Thyroid gland (tissue), 4 donors: ENCODE measurements around the gene DNTTIP2. TPM values are rescaled to one million over a fixed set of nuclear protein-coding genes. Genes with fewer than 3 reads are reported as not detected.
"Not testable (repeated sequence)": the region's sequence is repeated elsewhere in the genome, so short reads cannot be mapped to it uniquely, and the experiment has no call there.

Source experiments
- DNase-seq, 2 donors: peaks; one replicate each; pipeline ENCODE4 v3.0.0-alpha.2; 2019
- H3K27ac ChIP-seq, 3 donors: fragments of 200-600 bp; sonication (generic); 1 replicate in 2 of 3; 2 replicates in 1 of 3; pipeline ENCODE4 v1.5.1; 2016 to 2019; ENCODE audit warnings: mild to moderate bottlenecking in 1 of 3, moderate library complexity in 1 of 3
- H3K27me3 ChIP-seq: fragments of 200-600 bp; sonication (generic); one replicate; pipeline ENCODE4 v1.5.1; 2019
- H3K36me3 ChIP-seq, 2 donors: fragments of 200-600 bp; sonication (generic); one replicate each; pipeline ENCODE4 v1.5.1; 2016 to 2019
- H3K4me1 ChIP-seq, 2 donors: fragments of 200-600 bp; sonication (generic); one replicate each; pipeline ENCODE4 v1.5.1; 2017 to 2019
- H3K4me3 ChIP-seq, 3 donors: fragments of 200-600 bp; sonication (generic); replicated peaks in 1 of 3; 1 replicate in 2 of 3; 2 replicates in 1 of 3; pipeline ENCODE4 v1.5.1; 2016; ENCODE audit warnings: mild to moderate bottlenecking in 1 of 3
- H3K9me3 ChIP-seq: fragments of 200-600 bp; sonication (generic); one replicate; pipeline ENCODE4 v1.5.1; 2017
- POLR2A ChIP-seq, 2 donors: fragments of 450-650 bp; IDR thresholded peaks; one replicate each; pipeline ENCODE4 v1.6.1; 2017; ENCODE audit warnings: antibody characterized with exemption in 2 of 2, mild to moderate bottlenecking in 2 of 2, moderate library complexity in 1 of 2
- WGBS, 2 donors: methylation state at CpG; one replicate each; pipeline ENCODE4 v1.1.5; 2017; 5-methylcytosine and 5-hydroxymethylcytosine counted together
- intact Hi-C: fragments of 100-400 bp; cut with DNase I; formaldehyde crosslinking; loops from one replicate; pipeline ENCODE4 v1.15.1; 2023
- total RNA-seq, 4 donors: library from RNA; depleted of rRNA; stranded (reverse); fragments of >200 nt; gene quantifications; one replicate each; pipeline ENCODE4 v1.2.3, GENCODE V29; 2016
- TF ChIP-seq, protein P1 (sequence below), 6 experiments: fragments of 200-600 bp in 3 of 6; fragments of 450-650 bp in 3 of 6; sonication (generic) in 3 of 6; IDR thresholded peaks; one replicate each; pipeline ENCODE4 v1.5.1; 2016 to 2019; ENCODE audit warnings: antibody characterized with exemption in 6 of 6, mild to moderate bottlenecking in 2 of 6, inconsistent platforms in 1 of 6, moderate library complexity in 1 of 6

The DNTTIP2 gene, protein sequence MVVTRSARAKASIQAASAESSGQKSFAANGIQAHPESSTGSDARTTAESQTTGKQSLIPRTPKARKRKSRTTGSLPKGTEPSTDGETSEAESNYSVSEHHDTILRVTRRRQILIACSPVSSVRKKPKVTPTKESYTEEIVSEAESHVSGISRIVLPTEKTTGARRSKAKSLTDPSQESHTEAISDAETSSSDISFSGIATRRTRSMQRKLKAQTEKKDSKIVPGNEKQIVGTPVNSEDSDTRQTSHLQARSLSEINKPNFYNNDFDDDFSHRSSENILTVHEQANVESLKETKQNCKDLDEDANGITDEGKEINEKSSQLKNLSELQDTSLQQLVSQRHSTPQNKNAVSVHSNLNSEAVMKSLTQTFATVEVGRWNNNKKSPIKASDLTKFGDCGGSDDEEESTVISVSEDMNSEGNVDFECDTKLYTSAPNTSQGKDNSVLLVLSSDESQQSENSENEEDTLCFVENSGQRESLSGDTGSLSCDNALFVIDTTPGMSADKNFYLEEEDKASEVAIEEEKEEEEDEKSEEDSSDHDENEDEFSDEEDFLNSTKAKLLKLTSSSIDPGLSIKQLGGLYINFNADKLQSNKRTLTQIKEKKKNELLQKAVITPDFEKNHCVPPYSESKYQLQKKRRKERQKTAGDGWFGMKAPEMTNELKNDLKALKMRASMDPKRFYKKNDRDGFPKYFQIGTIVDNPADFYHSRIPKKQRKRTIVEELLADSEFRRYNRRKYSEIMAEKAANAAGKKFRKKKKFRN
- 10 to 100 TPM; 21.9 to 32.0 (median 27.2) TPM for total RNA-seq

DNA sequence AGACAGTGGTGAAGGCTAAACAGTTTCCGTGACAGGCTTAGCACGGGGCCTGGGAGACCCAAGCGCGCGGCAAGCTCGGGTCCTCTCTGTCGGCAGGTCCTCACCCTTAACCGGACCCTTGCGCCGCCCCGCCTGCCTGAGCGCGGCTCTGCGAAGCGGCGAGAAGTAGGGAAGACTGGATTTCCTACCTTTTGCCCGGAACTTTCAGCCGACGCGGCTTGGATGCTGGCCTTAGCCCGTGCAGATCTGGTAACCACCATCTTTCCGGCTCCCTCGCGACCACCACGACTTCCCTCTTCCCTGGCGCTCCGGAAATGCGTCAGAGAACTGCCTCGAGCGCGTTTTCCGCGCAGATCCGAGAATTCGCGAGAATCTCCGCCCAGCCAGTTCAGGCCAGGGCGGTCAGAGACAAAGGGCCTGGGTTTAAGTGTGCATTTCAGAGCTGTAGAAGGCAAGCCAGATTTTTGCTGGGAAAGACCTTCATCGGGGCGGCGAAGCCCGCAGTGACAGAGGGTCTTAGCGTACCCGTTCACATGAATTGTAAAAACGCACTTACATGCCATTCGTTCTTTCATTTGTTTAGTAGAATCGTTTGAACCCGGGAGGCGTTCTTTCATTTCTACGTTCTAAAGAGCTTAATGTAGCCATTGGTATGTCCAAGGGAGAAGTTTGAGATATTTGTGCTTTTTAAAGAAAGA is at the start of gene DNTTIP2:
Gene DNTTIP2 (minus strand): TSS at position 318 of the 698 bp plus-strand sequence. CDS start 58 bp downstream, at position 260.
- Histone ChIP-seq H3K4me1 (peaks cover 9 to 11% of the 10 kb centered on the region in 2 donors), H3K27me3 (no peaks in the 10 kb centered on the region), H3K27ac (peak within 1 kb of the TSS; percentile 86 to 98 (median 95)), H3K36me3 (peaks cover 21 to 24% of the 10 kb centered on the region in 2 donors), H3K9me3 (no peaks in the 10 kb centered on the region), H3K4me3 (peak within 1 kb of the TSS; percentile 72 to 94 (median 74))
- DNase-seq = peak; percentile 92 to 94
- TF ChIP-seq, protein P1, sequence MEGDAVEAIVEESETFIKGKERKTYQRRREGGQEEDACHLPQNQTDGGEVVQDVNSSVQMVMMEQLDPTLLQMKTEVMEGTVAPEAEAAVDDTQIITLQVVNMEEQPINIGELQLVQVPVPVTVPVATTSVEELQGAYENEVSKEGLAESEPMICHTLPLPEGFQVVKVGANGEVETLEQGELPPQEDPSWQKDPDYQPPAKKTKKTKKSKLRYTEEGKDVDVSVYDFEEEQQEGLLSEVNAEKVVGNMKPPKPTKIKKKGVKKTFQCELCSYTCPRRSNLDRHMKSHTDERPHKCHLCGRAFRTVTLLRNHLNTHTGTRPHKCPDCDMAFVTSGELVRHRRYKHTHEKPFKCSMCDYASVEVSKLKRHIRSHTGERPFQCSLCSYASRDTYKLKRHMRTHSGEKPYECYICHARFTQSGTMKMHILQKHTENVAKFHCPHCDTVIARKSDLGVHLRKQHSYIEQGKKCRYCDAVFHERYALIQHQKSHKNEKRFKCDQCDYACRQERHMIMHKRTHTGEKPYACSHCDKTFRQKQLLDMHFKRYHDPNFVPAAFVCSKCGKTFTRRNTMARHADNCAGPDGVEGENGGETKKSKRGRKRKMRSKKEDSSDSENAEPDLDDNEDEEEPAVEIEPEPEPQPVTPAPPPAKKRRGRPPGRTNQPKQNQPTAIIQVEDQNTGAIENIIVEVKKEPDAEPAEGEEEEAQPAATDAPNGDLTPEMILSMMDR (IDR thresholded peaks at IDR 0.05) = no peak
- TF ChIP-seq POLR2A (IDR thresholded peaks at IDR 0.05) = peak; percentile 7 to 94
- WGBS, 2 donors = 1 to 2% methylated on average over 32 to 42 of the region's 50 CpGs
- intact Hi-C loops = no loop called here

DNA sequence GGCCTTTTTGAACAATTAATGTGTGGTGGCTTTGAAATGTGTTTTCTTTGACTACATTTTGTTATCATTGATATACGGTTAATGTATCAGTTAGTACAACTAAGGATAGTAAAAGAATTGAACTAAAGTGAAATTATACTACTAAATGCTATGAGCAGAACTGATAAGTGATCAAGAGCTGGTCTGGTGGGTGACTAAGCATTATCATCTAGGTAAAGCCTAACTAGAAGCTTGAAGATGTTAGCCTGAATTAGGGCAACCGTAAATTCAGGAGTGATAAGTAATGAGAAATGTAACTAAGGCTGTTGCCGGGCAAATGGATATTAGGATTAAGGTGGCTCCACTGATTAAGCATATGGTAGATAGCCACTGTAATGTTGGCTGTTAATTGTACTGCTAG is 46.2 kb upstream of the DNTTIP2 start:
- intact Hi-C loops = no loop called here
- Histone ChIP-seq H3K27ac (no peak overlapping the region), H3K27me3 (no peaks in the 10 kb centered on the region), H3K9me3 (no peaks in the 10 kb centered on the region), H3K4me3 (no peak overlapping the region), H3K4me1 (no peaks in the 10 kb centered on the region), H3K36me3 (no peaks in the 10 kb centered on the region)
- WGBS, 2 donors = 91 to 94% methylated on average over 3 of the region's 3 CpGs
- TF ChIP-seq POLR2A (IDR thresholded peaks at IDR 0.05) = no peak
- TF ChIP-seq, protein P1 (IDR thresholded peaks at IDR 0.05) = no peak
- no peak for DNase-seq

DNA sequence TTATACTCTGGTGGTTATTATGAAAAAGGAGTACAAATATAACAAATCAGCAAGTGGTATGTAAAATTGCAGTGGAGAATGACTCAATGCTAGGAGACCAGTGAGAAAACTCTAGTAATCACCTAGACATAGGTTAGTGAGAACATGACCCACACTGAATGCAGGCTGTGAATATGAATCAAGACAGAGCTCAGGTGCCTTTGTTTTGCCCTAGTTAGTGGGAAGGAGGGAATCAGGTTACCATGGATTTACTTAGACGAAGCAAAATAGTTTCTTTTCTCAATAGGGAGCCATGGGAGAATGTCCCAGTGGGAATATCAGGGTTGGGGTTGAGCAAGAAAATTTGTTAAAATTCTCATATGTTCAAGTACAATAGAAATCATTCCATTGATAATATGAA is 40.8 kb upstream of the DNTTIP2 start:
- Histone ChIP-seq H3K36me3 (no peaks in the 10 kb centered on the region), H3K9me3 (no peaks in the 10 kb centered on the region), H3K4me1 (no peaks in the 10 kb centered on the region), H3K4me3 (no peak overlapping the region), H3K27ac (no peak overlapping the region), H3K27me3 (no peaks in the 10 kb centered on the region)
- intact Hi-C loops = no loop called here
- no peak for TF ChIP-seq POLR2A (IDR thresholded peaks at IDR 0.05)
- WGBS, 2 donors = 57 to 60% methylated on average over 1 of the region's 1 CpG
- no peak for DNase-seq

DNA sequence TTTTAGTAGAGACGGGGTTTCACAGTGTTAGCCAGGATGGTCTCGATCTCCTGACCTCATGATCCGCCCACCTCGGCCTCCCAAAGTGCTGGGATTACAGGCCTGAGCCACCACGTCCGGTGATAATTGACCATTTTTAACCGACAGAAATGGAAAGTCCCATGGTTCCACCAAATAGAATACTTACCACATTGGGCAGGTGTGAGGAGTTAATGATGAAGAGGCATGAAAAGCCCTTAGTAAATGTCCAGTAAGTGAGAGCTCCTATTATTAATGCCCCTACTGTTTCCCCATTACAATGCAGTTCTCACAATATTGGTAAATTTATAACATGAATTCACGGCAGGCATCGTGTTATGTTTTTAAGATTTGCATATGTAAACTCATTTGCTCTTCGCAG is 38.3 kb upstream of the DNTTIP2 start:
- Histone ChIP-seq H3K27me3 (no peaks in the 10 kb centered on the region), H3K36me3 (no peaks in the 10 kb centered on the region), H3K4me1 (no peaks in the 10 kb centered on the region), H3K9me3 (no peaks in the 10 kb centered on the region), H3K27ac (no peak overlapping the region), H3K4me3 (no peak overlapping the region)
- 95 to 96% methylated on average over 10 of the region's 10 CpGs for WGBS, 2 donors
- intact Hi-C loops = no loop called here
- DNase-seq = no peak
- TF ChIP-seq POLR2A (IDR thresholded peaks at IDR 0.05) = no peak

DNA sequence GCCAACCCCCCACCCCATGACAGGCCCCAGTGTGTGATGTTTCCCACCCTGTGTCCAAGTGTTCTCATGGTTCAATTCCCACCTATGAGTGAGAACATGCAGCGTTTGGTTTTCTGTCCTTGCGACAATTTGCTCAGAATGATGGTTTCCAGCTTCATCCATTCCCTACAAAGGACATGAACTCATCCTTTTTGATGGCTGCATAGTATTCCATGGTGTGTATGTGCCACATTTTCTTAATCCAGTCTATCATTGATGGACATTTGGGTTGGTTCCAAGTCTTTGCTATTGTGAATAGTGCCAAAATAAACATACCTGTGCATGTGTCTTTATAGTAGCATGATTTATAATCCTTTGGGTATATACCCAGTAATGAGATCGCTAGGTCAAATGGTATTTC is 31.9 kb upstream of the DNTTIP2 start:
- intact Hi-C loops, H3K4me3 ChIP-seq, H3K27ac ChIP-seq, H3K36me3 ChIP-seq, H3K27me3 ChIP-seq, DNase-seq, H3K9me3 ChIP-seq: not testable (repeated sequence)
- peaks cover 5 to 22% of the 10 kb centered on the region in 2 donors for H3K4me1 ChIP-seq
- WGBS, 2 donors = 97 to 98% methylated on average over 3 of the region's 3 CpGs

DNA sequence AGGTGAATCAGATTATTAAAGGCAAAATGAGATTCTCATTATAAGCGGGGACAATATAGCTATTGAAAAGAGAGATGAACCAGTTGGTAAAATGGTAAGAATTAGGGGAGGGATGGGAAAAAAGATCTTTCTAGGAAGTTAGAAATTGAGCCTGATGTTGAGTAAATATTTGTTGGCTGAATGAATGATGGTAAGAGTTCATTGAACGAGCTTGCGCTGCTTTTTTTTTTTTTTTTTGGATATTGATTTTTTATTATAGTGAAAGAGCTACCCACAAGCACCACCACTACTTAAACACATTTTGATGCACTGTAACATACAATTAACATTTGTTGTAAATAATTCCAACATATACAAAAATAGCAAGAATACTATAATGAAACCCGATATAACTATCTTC is 31.3 kb upstream of the DNTTIP2 start:
- no peak for DNase-seq
- TF ChIP-seq, protein P1 (IDR thresholded peaks at IDR 0.05) = no peak
- no peak for TF ChIP-seq POLR2A (IDR thresholded peaks at IDR 0.05)
- Histone ChIP-seq H3K4me3 (no peak overlapping the region), H3K27me3 (no peaks in the 10 kb centered on the region), H3K27ac (peak overlapping the region in 2 of 3 donors; percentile 72 to 79), H3K36me3 (no peaks in the 10 kb centered on the region), H3K4me1 (peaks cover 11 to 27% of the 10 kb centered on the region in 2 donors), H3K9me3 (no peaks in the 10 kb centered on the region)
- 94 to 97% methylated on average over 4 of the region's 4 CpGs for WGBS, 2 donors
- intact Hi-C loops = no loop called here
